A549 treated with AZD9567 at 1 μM for 4 hours (cell line): Measurements from ENCODE around the gene HERC4. TPM values are rescaled to one million over a fixed set of nuclear protein-coding genes. Genes with fewer than 3 reads are reported as not detected.

ENCODE experiments used
- total RNA-seq: library from RNA; stranded (reverse); fragments of 200-300 nt; extraction: Qiagen RNA extraction; gene quantifications from 5 replicates; pipeline ENCODE4 v1.2.3, GENCODE V29; 2022; ENCODE audit not compliant: insufficient read depth

The HERC4 gene
- total RNA-seq, result 25.7 to 44.2 TPM (median 31.3 TPM) in 5 replicates

DNA sequence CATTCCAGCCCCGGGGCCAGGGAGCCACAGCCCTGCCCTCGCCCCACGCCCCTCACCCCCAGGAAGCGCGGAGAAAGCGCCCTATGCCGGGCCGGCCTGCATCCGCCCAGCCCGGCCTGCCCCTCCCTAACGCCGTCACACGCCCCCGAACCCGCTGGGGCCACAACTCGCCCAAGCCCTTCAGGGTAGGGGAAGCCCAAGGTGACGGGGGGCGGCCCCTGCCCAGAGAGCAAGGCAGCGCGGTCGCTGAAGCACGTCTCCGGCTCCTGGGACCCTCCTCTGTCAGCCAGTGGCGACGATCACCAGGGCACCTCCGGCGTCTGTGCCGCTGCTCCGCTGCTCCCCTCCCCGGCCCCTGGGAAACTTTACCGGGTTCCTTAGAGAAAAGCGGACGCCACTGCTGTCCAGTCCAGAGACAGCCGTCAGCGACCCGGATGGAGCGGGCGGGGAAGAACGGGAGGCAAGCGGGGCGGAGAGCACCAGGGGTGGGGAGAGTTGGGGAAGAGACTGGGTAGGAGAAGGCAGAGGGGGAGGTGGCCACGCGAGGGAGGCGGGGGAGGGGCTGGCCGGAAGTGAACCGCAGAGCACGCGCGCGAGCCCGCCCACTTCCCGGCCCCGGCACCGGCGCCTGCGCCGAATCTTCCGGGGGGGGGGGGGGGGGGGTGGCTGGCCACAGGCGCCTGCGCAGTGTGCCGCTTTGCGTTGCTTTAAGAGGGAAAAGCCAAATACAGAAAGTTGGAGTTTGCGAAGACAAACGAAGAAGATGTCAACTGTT is at the start of gene HERC4:
Gene HERC4 (minus strand): TSS at position 509 of the 775 bp plus-strand sequence. CDS start 2,175 bp downstream, outside the sequence.

DNA sequence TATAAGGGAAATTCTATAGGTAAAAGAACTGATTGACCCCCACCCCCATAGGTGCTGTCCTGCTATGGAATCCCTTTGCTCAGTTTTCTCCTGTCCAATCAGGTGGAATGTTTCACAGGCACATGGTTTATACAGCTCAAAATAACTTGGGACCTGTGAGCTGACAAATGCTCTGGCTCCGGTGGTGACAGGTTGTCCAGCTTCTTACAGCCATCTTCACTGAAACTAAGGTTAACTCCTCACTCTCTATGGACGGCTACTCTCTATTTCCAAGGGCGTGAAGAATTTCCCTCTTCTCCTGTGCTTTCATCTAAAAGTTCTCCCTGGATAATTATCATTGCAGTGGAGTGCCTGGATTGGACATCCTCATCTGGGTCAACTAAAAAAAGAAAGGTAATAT is 34.2 kb upstream of the HERC4 start, which contains the start of gene MYPN:
Gene MYPN (plus strand): TSS at position 158 of the 400 bp plus-strand sequence. CDS start 11,951 bp downstream, outside the sequence.

GRCh38 chr10:67884313-67884841 is 190.7 kb downstream of the HERC4 start, which contains the start of gene SIRT1:
TSS of gene SIRT1 (plus strand) at chr10:67884656. CDS start at chr10:67884722, 66 bp downstream.

Other genes with a start within 250 kb of the HERC4 start
- gene DNAJC12, start 237.1 kb downstream of the HERC4 start, total RNA-seq, result 43.9 to 58.1 TPM (median 48.4 TPM) in 5 replicates
- gene SIRT1, start 190.6 kb downstream of the HERC4 start, total RNA-seq, result 18.5 to 26.1 TPM (median 18.8 TPM) in 5 replicates
- 1.8 to 2.4 TPM (median 2.3 TPM) in 5 replicates for gene MYPN, start 34.2 kb upstream of the HERC4 start, total RNA-seq
- gene ATOH7, start 156.8 kb upstream of the HERC4 start, total RNA-seq, result 0.13 to 0.30 TPM (median 0.17 TPM) in 4 of 5 replicates, not detected in the other